ENCODE results near the gene PCDHA8.
A peak's percentile ranks its signal among the peaks of the same experiment; 100 is the strongest.
"Not testable (repeated sequence)": the region's sequence is repeated elsewhere in the genome, so short reads cannot be mapped to it uniquely, and the experiment has no call there.

Gene PCDHA8

DNA sequence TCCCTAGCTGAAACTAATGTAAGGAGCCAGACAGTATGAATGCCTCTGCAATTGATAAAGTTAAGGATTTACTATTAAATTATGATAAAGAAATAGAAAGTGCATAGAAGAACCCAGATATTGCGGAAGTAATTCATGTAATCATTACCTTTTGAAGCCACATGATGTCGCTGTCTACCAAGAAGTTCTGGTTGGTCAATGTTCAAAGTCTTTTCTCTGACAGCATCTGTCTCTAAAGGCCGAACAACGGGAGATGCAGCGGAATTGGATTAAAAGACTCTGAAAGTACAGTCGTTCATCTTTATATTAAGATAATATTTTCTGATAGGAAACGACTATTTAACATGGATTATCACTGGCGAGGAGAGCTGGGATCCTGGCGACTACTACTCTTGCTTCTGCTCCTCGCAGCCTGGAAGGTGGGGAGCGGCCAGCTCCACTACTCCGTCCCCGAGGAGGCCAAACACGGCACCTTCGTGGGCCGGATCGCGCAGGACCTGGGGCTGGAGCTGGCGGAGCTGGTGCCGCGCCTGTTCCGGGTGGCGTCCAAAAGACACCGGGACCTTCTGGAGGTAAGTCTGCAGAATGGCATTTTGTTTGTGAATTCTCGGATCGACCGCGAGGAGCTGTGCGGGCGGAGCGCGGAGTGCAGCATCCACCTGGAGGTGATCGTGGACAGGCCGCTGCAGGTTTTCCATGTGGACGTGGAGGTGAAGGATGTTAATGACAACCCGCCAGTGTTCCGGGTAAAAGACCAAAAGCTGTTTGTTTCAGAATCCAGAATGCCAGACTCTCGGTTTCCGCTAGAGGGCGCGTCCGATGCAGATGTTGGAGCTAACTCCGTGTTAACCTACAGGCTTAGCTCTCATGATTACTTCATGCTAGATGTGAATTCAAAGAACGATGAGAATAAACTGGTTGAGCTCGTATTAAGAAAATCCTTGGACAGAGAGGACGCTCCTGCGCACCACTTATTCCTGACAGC, at the start of gene PCDHA8:
TSS of gene PCDHA8 (plus strand) at position 210 of the 985 bp plus-strand sequence. CDS start at position 345, 135 bp downstream.
- TF ChIP-seq, protein P1, sequence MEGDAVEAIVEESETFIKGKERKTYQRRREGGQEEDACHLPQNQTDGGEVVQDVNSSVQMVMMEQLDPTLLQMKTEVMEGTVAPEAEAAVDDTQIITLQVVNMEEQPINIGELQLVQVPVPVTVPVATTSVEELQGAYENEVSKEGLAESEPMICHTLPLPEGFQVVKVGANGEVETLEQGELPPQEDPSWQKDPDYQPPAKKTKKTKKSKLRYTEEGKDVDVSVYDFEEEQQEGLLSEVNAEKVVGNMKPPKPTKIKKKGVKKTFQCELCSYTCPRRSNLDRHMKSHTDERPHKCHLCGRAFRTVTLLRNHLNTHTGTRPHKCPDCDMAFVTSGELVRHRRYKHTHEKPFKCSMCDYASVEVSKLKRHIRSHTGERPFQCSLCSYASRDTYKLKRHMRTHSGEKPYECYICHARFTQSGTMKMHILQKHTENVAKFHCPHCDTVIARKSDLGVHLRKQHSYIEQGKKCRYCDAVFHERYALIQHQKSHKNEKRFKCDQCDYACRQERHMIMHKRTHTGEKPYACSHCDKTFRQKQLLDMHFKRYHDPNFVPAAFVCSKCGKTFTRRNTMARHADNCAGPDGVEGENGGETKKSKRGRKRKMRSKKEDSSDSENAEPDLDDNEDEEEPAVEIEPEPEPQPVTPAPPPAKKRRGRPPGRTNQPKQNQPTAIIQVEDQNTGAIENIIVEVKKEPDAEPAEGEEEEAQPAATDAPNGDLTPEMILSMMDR (conservative IDR thresholded peaks at IDR 0.05): peak; percentile 40
- no peak within 1 kb of the TSS for H3K27ac ChIP-seq

- no peak within 1 kb of the TSS for H3K27ac ChIP-seq
- TF ChIP-seq, protein P1 (conservative IDR thresholded peaks at IDR 0.05): peak; percentile 38
These were observed 46.3 kb upstream of the PCDHA8 start, which contains the start of gene PCDHA2 for GRCh38 chr5:140794595-140795258. Gene PCDHA2, plus strand, starts transcription at chr5:140794852.

GRCh38 chr5:140795259-140795641, 45.7 kb upstream of the PCDHA8 start:
- TF ChIP-seq, protein P1 (conservative IDR thresholded peaks at IDR 0.05): peak; percentile 18; the same call in 1 of the 2 replicates
- H3K27ac ChIP-seq: no peak overlapping the region

DNA sequence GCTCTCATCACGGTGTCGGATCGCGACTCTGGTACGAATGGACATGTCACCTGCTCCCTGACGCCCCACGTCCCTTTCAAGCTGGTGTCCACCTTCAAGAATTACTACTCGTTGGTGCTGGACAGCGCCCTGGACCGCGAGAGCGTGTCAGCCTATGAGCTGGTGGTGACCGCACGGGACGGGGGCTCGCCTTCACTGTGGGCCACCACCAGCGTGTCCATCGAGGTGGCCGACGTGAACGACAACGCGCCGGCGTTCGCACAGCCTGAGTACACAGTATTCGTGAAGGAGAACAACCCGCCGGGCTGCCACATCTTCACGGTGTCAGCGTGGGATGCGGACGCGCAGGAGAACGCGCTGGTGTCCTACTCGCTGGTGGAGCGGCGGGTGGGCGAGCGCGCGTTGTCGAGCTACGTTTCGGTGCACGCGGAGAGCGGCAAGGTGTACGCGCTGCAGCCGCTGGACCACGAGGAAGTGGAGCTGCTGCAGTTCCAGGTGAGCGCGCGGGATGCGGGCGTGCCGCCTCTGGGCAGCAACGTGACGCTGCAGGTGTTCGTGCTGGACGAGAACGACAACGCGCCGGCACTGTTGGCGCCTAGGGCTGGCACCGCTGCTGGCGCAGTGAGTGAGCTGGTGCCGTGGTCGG, 44.8 kb upstream of the PCDHA8 start:
- H3K27ac ChIP-seq: not testable (repeated sequence)

DNA sequence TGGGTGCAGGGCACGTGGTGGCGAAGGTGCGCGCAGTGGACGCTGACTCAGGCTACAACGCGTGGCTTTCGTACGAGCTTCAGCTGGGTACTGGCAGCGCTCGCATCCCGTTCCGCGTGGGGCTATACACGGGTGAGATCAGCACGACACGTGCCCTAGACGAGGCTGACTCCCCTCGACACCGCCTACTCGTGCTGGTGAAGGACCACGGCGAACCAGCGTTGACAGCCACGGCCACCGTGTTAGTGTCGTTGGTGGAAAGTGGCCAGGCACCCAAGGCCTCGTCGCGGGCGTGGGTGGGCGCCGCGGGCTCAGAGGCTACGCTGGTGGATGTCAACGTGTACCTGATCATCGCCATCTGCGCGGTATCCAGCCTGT, 44.3 kb upstream of the PCDHA8 start:
- H3K27ac ChIP-seq: no peak overlapping the region

DNA sequence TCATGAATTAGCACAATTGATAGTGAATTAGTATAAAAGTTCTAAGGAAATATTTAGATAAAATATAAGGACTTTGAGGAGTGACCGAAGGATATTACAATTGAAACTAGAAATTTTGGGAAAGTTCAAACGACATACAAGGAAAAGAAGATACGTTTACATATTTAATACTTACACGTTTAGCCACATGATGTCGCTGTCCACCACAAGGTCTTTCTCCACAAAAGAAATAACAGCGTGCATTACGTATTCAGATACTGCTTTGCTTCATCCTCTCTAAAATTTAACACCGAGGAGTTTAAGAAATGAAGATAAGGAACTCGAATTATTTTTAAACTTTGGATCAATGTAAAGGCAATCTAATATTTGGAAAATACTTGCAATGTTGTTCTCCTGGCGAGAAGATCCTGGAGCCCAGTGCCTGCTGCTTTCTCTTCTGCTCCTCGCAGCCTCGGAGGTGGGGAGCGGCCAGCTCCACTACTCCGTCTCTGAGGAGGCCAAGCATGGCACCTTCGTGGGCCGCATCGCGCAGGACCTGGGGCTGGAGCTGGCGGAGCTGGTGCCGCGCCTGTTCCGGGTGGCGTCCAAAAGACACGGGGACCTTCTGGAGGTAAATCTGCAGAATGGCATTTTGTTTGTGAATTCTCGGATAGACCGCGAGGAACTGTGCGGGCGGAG, 40.0 kb upstream of the PCDHA8 start, which contains the start of gene PCDHA3:
TSS of gene PCDHA3 (plus strand) at position 242 of the 678 bp plus-strand sequence.
- TF ChIP-seq, protein P1 (conservative IDR thresholded peaks at IDR 0.05): peak; percentile 40
- no peak within 1 kb of the TSS for H3K27ac ChIP-seq

More for the DNA sequence above, 44.3 kb upstream of the PCDHA8 start:
- TF ChIP-seq, protein P1 (conservative IDR thresholded peaks at IDR 0.05): no peak

DNA sequence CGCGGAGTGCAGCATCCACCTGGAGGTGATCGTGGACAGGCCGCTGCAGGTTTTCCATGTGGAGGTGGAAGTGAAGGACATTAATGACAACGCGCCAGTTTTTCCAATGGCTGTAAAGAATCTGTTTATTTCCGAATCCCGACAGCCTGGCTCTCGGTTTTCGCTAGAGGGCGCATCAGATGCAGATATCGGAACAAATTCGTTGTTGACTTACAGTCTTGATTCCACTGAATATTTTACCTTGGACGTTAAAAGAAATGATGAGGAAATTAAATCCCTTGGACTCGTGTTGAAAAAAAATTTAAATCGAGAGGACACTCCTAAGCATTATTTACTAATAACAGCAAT, 39.5 kb upstream of the PCDHA8 start:
- TF ChIP-seq, protein P1 (conservative IDR thresholded peaks at IDR 0.05): no peak
- no peak overlapping the region for H3K27ac ChIP-seq

DNA sequence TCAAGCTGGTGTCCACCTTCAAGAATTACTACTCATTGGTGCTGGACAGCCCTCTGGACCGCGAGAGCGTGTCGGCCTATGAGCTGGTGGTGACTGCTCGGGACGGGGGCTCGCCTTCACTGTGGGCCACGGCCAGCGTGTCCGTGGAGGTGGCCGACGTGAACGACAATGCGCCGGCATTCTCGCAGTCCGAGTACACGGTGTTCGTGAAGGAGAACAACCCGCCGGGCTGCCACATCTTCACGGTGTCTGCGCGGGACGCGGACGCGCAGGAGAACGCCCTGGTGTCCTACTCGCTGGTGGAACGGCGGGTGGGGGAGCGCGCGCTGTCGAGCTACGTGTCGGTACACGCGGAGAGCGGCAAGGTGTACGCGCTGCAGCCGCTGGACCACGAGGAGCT, 38.6 kb upstream of the PCDHA8 start:
- not testable (repeated sequence) for H3K27ac ChIP-seq
